Measurements from ENCODE around the gene PRR5.

The PRR5 gene

GRCh38 chr22:44680058-44680457, 21.9 kb upstream of the PRR5 start:
- no peak for TF ChIP-seq CTCF (IDR thresholded peaks at IDR 0.05; ENCODE audit: insufficient read depth, low read depth, low read length, missing control alignments)
- no peak overlapping the region for H3K4me3 ChIP-seq (ENCODE audit: low read depth, low read length)
- no peak for DNase-seq (ENCODE audit: low read depth)

- H3K4me3 ChIP-seq (ENCODE audit: low read depth, low read length), result no peak overlapping the region
- TF ChIP-seq CTCF (IDR thresholded peaks at IDR 0.05; ENCODE audit: insufficient read depth, low read depth, low read length, missing control alignments), result no peak
- no peak for DNase-seq (ENCODE audit: low read depth)
These were observed 21.5 kb upstream of the PRR5 start for GRCh38 chr22:44680481-44680894.

- H3K4me3 ChIP-seq (ENCODE audit: low read depth, low read length), result no peak overlapping the region
- TF ChIP-seq CTCF (IDR thresholded peaks at IDR 0.05; ENCODE audit: insufficient read depth, low read depth, low read length, missing control alignments), result no peak
- DNase-seq (ENCODE audit: low read depth), result no peak
These were observed 19.3 kb upstream of the PRR5 start for GRCh38 chr22:44682556-44683168.

GRCh38 chr22:44683237-44683636, 18.8 kb upstream of the PRR5 start:
- DNase-seq (ENCODE audit: low read depth), result peak; percentile 82
- no peak overlapping the region for H3K4me3 ChIP-seq (ENCODE audit: low read depth, low read length)
- no peak for TF ChIP-seq CTCF (IDR thresholded peaks at IDR 0.05; ENCODE audit: insufficient read depth, low read depth, low read length, missing control alignments)

- no peak for TF ChIP-seq CTCF (IDR thresholded peaks at IDR 0.05; ENCODE audit: insufficient read depth, low read depth, low read length, missing control alignments)
- no peak for DNase-seq (ENCODE audit: low read depth)
- no peak overlapping the region for H3K4me3 ChIP-seq (ENCODE audit: low read depth, low read length)
These were observed 18.1 kb upstream of the PRR5 start for GRCh38 chr22:44683881-44684280.

- peak; percentile 93 for TF ChIP-seq CTCF (IDR thresholded peaks at IDR 0.05; ENCODE audit: insufficient read depth, low read depth, low read length, missing control alignments)
- DNase-seq (ENCODE audit: low read depth), result peak; percentile 91
These were observed 17.3 kb upstream of the PRR5 start for GRCh38 chr22:44684506-44685383.

More at GRCh38 chr22:44684506-44685383, 17.3 kb upstream of the PRR5 start:
- no peak overlapping the region for H3K4me3 ChIP-seq (ENCODE audit: low read depth, low read length)

All from GM12865 (cell line).